CD4-positive, alpha-beta T cell treated with Interleukin-4 for 1 hour (primary cell): ENCODE measurements around the gene NEUROG2.

ENCODE experiments used
- DNase-seq, 2 donors: peaks; one replicate each; pipeline ENCODE4 v3.0.0-alpha.2; 2020 to 2022

The NEUROG2 gene

DNA sequence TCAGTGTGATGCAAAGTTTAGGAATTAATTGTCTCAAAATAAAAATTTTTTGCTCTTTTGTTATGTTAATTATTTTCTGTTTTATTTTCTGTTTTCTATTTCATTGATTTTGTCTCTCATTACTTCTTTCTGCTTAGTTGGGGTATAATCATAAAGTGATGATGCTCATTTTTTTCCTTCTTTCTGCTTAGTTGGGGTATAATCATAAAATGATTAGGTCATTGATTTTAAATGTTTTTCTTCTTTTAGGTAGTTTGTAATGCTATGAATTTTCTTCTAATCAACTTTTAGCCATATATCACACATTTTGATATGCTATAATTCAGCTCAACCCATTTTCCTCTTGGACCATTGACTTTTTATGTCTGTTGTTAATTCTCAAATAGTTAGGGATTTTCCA is 43.7 kb downstream of the NEUROG2 start:
- no peak for DNase-seq
